Measurements from ENCODE around the gene JAKMIP3. TPM values are rescaled to one million over a fixed set of nuclear protein-coding genes. Genes with fewer than 3 reads are reported as not detected.

JAKMIP3 gene
- total RNA-seq, 1 donor from 2014 or later: not detected

DNA sequence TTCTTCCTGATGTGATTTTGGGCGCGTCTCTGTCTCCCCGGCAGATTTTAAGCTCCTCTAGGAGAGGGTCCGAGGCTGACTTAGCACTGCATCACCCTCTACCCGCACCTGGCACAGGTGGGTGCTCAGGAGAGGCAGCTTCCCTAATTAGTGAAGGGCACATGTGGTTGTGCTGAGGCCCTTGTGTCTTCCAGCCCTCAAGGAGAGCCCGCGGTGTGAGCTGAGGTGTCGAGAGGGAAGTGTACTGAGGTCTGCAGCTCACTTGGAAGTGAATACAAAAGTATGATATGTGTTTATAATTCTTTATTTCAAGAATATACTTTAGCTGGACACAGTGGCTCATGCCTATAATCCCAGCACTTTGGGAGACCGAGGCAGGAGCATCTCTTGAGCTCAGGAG, 20.4 kb upstream of the JAKMIP3 start:
- TF ChIP-seq, protein P1, sequence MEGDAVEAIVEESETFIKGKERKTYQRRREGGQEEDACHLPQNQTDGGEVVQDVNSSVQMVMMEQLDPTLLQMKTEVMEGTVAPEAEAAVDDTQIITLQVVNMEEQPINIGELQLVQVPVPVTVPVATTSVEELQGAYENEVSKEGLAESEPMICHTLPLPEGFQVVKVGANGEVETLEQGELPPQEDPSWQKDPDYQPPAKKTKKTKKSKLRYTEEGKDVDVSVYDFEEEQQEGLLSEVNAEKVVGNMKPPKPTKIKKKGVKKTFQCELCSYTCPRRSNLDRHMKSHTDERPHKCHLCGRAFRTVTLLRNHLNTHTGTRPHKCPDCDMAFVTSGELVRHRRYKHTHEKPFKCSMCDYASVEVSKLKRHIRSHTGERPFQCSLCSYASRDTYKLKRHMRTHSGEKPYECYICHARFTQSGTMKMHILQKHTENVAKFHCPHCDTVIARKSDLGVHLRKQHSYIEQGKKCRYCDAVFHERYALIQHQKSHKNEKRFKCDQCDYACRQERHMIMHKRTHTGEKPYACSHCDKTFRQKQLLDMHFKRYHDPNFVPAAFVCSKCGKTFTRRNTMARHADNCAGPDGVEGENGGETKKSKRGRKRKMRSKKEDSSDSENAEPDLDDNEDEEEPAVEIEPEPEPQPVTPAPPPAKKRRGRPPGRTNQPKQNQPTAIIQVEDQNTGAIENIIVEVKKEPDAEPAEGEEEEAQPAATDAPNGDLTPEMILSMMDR (IDR thresholded peaks at IDR 0.05; ENCODE audit: insufficient read depth, low read length, severe bottlenecking): no peak
- FAIRE-seq: no peak
- Histone ChIP-seq H3K4me3 (ENCODE audit: low read depth, low read length) (no peak overlapping the region), H3K36me3 (ENCODE audit: control insufficient read depth, insufficient read depth, low read length) (no peaks in the 10 kb centered on the region), H3K27me3 (ENCODE audit: control insufficient read depth, insufficient read depth, low read length) (no peaks in the 10 kb centered on the region)
- no peak for DNase-seq (ENCODE audit: low read depth)

DNA sequence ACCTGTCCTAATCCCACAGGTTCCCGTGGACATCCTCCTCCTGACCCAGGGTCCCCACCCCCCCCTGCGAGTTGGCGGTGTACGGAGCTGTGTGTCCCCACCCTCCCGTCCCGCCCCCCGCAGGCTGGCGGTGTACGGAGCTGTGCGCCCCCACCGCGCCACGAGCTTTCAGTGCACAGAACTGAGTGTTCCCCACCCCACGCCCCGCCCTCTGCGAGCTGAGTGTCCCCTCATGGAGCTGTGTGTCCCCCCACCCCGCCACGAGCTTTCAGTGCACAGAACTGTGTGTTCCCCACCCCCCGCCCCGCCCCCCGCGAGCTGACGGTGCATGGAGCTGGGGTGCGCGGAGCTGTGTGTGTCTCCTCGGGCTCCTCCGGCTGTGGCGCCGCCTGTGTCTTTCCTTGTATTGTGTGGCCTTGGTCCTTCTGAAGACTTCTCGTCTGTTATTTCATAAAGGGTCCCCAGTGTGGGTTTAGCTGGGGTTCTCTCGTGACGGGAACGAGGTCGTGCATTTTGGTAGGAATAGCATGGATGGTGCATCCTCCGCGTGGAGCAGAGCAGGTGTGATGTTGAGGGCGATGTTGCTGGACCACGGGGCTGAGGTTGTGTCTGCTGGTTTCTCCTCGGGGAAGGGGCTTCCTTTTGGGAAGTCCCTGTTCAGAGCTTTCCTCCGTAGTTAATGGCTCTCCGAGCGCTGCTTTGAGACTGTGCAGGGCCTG, 18.0 kb upstream of the JAKMIP3 start:
- Histone ChIP-seq H3K27me3 (ENCODE audit: control insufficient read depth, insufficient read depth, low read length) (no peaks in the 10 kb centered on the region), H3K4me3 (ENCODE audit: low read depth, low read length) (no peak overlapping the region), H3K36me3 (ENCODE audit: control insufficient read depth, insufficient read depth, low read length) (no peaks in the 10 kb centered on the region)
- TF ChIP-seq, protein P1 (IDR thresholded peaks at IDR 0.05; ENCODE audit: insufficient read depth, low read length, severe bottlenecking): no peak
- FAIRE-seq (no peak), DNase-seq (ENCODE audit: low read depth) (no peak)

DNA sequence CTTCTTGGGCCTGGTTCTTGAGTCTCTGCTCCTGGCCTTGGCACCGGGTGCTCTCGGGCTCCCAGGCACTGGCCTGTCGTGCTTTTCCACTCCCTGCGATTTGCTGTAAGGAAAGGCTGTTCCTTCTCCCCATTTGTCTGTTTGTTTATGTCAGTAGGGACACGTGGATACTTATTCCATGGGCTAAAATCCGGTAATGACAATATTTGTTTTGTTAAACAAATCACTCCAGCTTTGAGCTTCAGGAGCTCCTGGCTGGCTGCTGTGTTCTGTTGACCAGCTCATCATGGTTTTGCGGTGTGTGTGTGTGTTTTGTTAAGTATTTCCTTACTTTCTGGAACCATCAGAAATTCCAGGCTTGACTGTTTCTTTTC, 17.5 kb upstream of the JAKMIP3 start:
- Histone ChIP-seq H3K4me3 (ENCODE audit: low read depth, low read length) (no peak overlapping the region), H3K36me3 (ENCODE audit: control insufficient read depth, insufficient read depth, low read length) (no peaks in the 10 kb centered on the region), H3K27me3 (ENCODE audit: control insufficient read depth, insufficient read depth, low read length) (no peaks in the 10 kb centered on the region)
- FAIRE-seq (no peak), DNase-seq (ENCODE audit: low read depth) (no peak)
- TF ChIP-seq, protein P1 (IDR thresholded peaks at IDR 0.05; ENCODE audit: insufficient read depth, low read length, severe bottlenecking): no peak

DNA sequence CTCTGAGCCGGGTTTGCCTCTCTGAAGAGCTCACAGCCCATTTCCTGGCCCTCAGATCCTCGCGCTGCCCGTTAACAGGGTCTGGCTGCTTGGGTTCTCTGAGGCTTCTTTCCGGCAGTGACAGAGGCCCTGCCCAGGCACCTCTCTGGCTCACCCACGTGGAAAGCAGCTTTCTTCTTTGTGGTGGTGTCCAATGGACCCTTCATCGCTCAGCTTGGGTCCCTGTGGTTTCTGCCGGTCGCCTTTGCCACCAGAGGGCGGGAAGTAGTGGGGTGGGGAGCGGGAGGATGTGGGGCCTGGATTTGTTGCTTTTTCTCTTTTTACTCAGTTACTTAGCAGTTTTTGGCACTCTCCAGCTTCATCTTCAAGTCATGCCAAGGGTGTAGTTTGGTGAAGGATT, 15.6 kb upstream of the JAKMIP3 start:
- TF ChIP-seq, protein P1 (IDR thresholded peaks at IDR 0.05; ENCODE audit: insufficient read depth, low read length, severe bottlenecking): no peak
- H3K4me3 ChIP-seq (ENCODE audit: low read depth, low read length): no peak overlapping the region
- no peaks in the 10 kb centered on the region for H3K27me3 ChIP-seq (ENCODE audit: control insufficient read depth, insufficient read depth, low read length)
- no peaks in the 10 kb centered on the region for H3K36me3 ChIP-seq (ENCODE audit: control insufficient read depth, insufficient read depth, low read length)
- no peak for DNase-seq (ENCODE audit: low read depth)
- no peak for FAIRE-seq

DNA sequence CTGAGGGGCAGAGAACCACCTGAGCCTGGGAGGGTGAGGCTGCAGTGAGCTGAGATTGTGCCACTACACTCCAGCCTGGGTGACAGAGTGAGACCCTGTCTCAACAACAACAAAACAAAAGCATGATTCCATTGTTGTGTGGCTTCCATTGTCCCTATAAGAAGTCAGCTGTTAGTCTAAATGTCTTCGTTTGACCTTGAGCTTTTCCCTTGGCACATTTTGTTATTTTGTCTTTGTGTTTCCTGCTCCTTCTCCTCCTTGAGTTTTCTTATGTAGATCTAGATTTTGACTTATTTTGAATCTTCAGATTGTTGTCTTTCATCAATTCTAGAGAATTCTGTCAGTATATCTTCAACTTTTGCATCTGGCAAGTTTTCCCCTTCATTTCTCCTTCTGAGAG, 13.6 kb upstream of the JAKMIP3 start:
- DNase-seq (ENCODE audit: low read depth) (no peak), FAIRE-seq (no peak)
- H3K4me3 ChIP-seq (ENCODE audit: low read depth, low read length): no peak overlapping the region
- H3K36me3 ChIP-seq (ENCODE audit: control insufficient read depth, insufficient read depth, low read length): no peaks in the 10 kb centered on the region
- H3K27me3 ChIP-seq (ENCODE audit: control insufficient read depth, insufficient read depth, low read length): no peaks in the 10 kb centered on the region
- TF ChIP-seq, protein P1 (IDR thresholded peaks at IDR 0.05; ENCODE audit: insufficient read depth, low read length, severe bottlenecking): no peak

DNA sequence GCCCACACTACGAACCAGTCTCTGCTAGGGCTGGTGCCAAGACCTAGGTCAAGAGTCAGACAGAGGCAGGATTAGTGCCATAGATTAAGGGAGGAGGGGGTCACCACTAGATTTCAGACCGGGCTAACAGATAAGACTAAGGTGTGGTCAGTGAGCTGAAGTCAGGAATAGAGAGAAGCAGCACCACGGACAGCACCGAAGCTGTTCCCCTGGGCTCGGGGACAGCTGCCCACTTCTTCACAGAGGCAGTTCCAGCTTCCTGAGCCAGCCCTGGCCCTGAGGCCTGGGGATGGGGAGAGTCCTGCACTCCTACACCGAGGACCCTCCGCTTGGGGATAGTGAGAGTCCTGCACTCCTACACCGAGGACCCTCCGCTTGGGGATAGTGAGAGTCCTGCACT, 11.2 kb upstream of the JAKMIP3 start:
- H3K36me3 ChIP-seq (ENCODE audit: control insufficient read depth, insufficient read depth, low read length): no peaks in the 10 kb centered on the region
- TF ChIP-seq, protein P1 (IDR thresholded peaks at IDR 0.05; ENCODE audit: insufficient read depth, low read length, severe bottlenecking): no peak
- FAIRE-seq (no peak), DNase-seq (ENCODE audit: low read depth) (no peak)
- no peaks in the 10 kb centered on the region for H3K27me3 ChIP-seq (ENCODE audit: control insufficient read depth, insufficient read depth, low read length)
- H3K4me3 ChIP-seq (ENCODE audit: low read depth, low read length): no peak overlapping the region
